Measurements from ENCODE around the gene HERC6.

Gene HERC6

GRCh38 chr4:88457307-88458103, 78.9 kb downstream of the HERC6 start:
- Mint-ChIP-seq H3K27me3 (no peaks in the 10 kb centered on the region), H3K36me3 (ENCODE audit: insufficient read depth) (peaks cover 18% of the 10 kb centered on the region), H3K4me3 (peak overlapping the region; percentile 90), H3K9me3 (no peaks in the 10 kb centered on the region), H3K4me1 (peaks cover 27% of the 10 kb centered on the region), H3K27ac (ENCODE audit: low read depth) (peak overlapping the region; percentile 98)
- no peak for DNase-seq (ENCODE audit: low spot score in 2 of 2)
- ATAC-seq (replicated peaks; ENCODE audit: extremely low read depth, poor library complexity, severe bottlenecking), result peak; percentile 56

- Mint-ChIP-seq H3K4me3 (peak overlapping the region; percentile 90), H3K27ac (ENCODE audit: low read depth) (peak overlapping the region; percentile 98), H3K27me3 (no peaks in the 10 kb centered on the region)
These were observed 79.6 kb downstream of the HERC6 start for GRCh38 chr4:88458104-88458740.

GRCh38 chr4:88465653-88466192, 87.1 kb downstream of the HERC6 start:
- H3K4me1 Mint-ChIP-seq, result peaks cover 11% of the 10 kb centered on the region
- DNase-seq (ENCODE audit: low spot score in 2 of 2) (no peak), ATAC-seq (replicated peaks; ENCODE audit: extremely low read depth, poor library complexity, severe bottlenecking) (peak; percentile 32)
- no peaks in the 10 kb centered on the region for H3K9me3 Mint-ChIP-seq
- H3K27ac Mint-ChIP-seq (ENCODE audit: low read depth), result no peak overlapping the region
- no peaks in the 10 kb centered on the region for H3K27me3 Mint-ChIP-seq
- H3K4me3 Mint-ChIP-seq, result no peak overlapping the region
- H3K36me3 Mint-ChIP-seq (ENCODE audit: insufficient read depth), result peaks cover 28% of the 10 kb centered on the region

More at GRCh38 chr4:88458104-88458740, 79.6 kb downstream of the HERC6 start:
- no peak for DNase-seq (ENCODE audit: low spot score in 2 of 2)
- no peaks in the 10 kb centered on the region for H3K9me3 Mint-ChIP-seq
- no peak for ATAC-seq (replicated peaks; ENCODE audit: extremely low read depth, poor library complexity, severe bottlenecking)
- peaks cover 27% of the 10 kb centered on the region for H3K4me1 Mint-ChIP-seq
- peaks cover 21% of the 10 kb centered on the region for H3K36me3 Mint-ChIP-seq (ENCODE audit: insufficient read depth)

GRCh38 chr4:88467392-88467791, 88.7 kb downstream of the HERC6 start:
- Mint-ChIP-seq H3K27me3 (no peaks in the 10 kb centered on the region), H3K4me3 (no peak overlapping the region), H3K36me3 (ENCODE audit: insufficient read depth) (peaks cover 29% of the 10 kb centered on the region), H3K4me1 (no peaks in the 10 kb centered on the region), H3K9me3 (no peaks in the 10 kb centered on the region), H3K27ac (ENCODE audit: low read depth) (no peak overlapping the region)
- DNase-seq (ENCODE audit: low spot score in 2 of 2) (no peak), ATAC-seq (replicated peaks; ENCODE audit: extremely low read depth, poor library complexity, severe bottlenecking) (no peak)

GRCh38 chr4:88477229-88477860, 98.7 kb downstream of the HERC6 start:
- ATAC-seq (replicated peaks; ENCODE audit: extremely low read depth, poor library complexity, severe bottlenecking), result no peak
- H3K4me3 Mint-ChIP-seq, result no peak overlapping the region
- peaks cover 25% of the 10 kb centered on the region for H3K36me3 Mint-ChIP-seq (ENCODE audit: insufficient read depth)
- no peaks in the 10 kb centered on the region for H3K9me3 Mint-ChIP-seq
- H3K27ac Mint-ChIP-seq (ENCODE audit: low read depth), result no peak overlapping the region
- no peaks in the 10 kb centered on the region for H3K27me3 Mint-ChIP-seq
- H3K4me1 Mint-ChIP-seq, result no peaks in the 10 kb centered on the region
- no peak for DNase-seq (ENCODE audit: low spot score in 2 of 2)

GRCh38 chr4:88478247-88478646, 99.6 kb downstream of the HERC6 start:
- no peak for ATAC-seq (replicated peaks; ENCODE audit: extremely low read depth, poor library complexity, severe bottlenecking)
- DNase-seq (ENCODE audit: low spot score in 2 of 2), result no peak
- no peaks in the 10 kb centered on the region for H3K4me1 Mint-ChIP-seq
- H3K4me3 Mint-ChIP-seq, result no peak overlapping the region
- H3K36me3 Mint-ChIP-seq (ENCODE audit: insufficient read depth), result peaks cover 19% of the 10 kb centered on the region
- no peaks in the 10 kb centered on the region for H3K27me3 Mint-ChIP-seq
- H3K9me3 Mint-ChIP-seq, result no peaks in the 10 kb centered on the region
- H3K27ac Mint-ChIP-seq (ENCODE audit: low read depth), result no peak overlapping the region

- Mint-ChIP-seq H3K36me3 (ENCODE audit: insufficient read depth) (peaks cover 13% of the 10 kb centered on the region), H3K27ac (ENCODE audit: low read depth) (no peak overlapping the region), H3K4me1 (no peaks in the 10 kb centered on the region), H3K4me3 (no peak overlapping the region), H3K9me3 (no peaks in the 10 kb centered on the region), H3K27me3 (no peaks in the 10 kb centered on the region)
- ATAC-seq (replicated peaks; ENCODE audit: extremely low read depth, poor library complexity, severe bottlenecking) (no peak), DNase-seq (ENCODE audit: low spot score in 2 of 2) (no peak)
These were observed 102.9 kb downstream of the HERC6 start for GRCh38 chr4:88481537-88481936.

- Mint-ChIP-seq H3K9me3 (no peaks in the 10 kb centered on the region), H3K4me1 (peaks cover 15% of the 10 kb centered on the region), H3K36me3 (ENCODE audit: insufficient read depth) (peaks cover 13% of the 10 kb centered on the region), H3K27ac (ENCODE audit: low read depth) (peak overlapping the region; percentile 76), H3K27me3 (no peaks in the 10 kb centered on the region), H3K4me3 (no peak overlapping the region)
- ATAC-seq (replicated peaks; ENCODE audit: extremely low read depth, poor library complexity, severe bottlenecking) (no peak), DNase-seq (ENCODE audit: low spot score in 2 of 2) (no peak)
These were observed 110.6 kb downstream of the HERC6 start for GRCh38 chr4:88489100-88489761.

Data from central memory CD8-positive, alpha-beta T cell (primary cell).